ENCODE data around the gene TMEM26.

The TMEM26 gene

GRCh38 chr10:61472090-61472674, 19.0 kb upstream of the TMEM26 start:
- H3K9ac ChIP-seq (ENCODE audit: low read depth, low read length, poor library complexity), result no peak overlapping the region
- no peak overlapping the region for H3K14ac ChIP-seq (ENCODE audit: low read length)

GRCh38 chr10:61471491-61471890, 18.3 kb upstream of the TMEM26 start:
- Histone ChIP-seq H3K14ac (ENCODE audit: low read length) (no peak overlapping the region), H3K27me3 (ENCODE audit: control insufficient read depth in 3 of 3, insufficient read depth in 3 of 3, low read depth in 1 of 3, low read length in 3 of 3) (no peaks in the 10 kb centered on the region), H3K4me1 (ENCODE audit: control insufficient read depth in 2 of 2, insufficient read depth in 1 of 2, low read depth in 1 of 2, low read length in 2 of 2) (no peaks in the 10 kb centered on the region), H3K4me2 (ENCODE audit: insufficient read depth, low read length, poor library complexity, severe bottlenecking) (no peak overlapping the region), H3K23ac (ENCODE audit: low read depth, low read length, poor library complexity) (no peak overlapping the region), H2AK5ac (ENCODE audit: low read depth, low read length) (no peak overlapping the region), H3K9ac (ENCODE audit: low read depth, low read length, poor library complexity) (no peak overlapping the region), H3K79me1 (ENCODE audit: low read depth, low read length) (no peaks in the 10 kb centered on the region), H3K27ac (replicated peaks; ENCODE audit: low read length) (no peak overlapping the region), H2AFZ (ENCODE audit: low read length) (no peak overlapping the region), H2BK5ac (ENCODE audit: low read length) (no peak overlapping the region), H4K8ac (ENCODE audit: low read depth, low read length) (no peak overlapping the region), H3K18ac (ENCODE audit: low read length) (no peak overlapping the region), H2BK12ac (ENCODE audit: low read length) (no peak overlapping the region), H3K9me3 (replicated peaks in 1 of 2; ENCODE audit: control insufficient read depth in 2 of 2, insufficient read depth in 1 of 2, low read depth in 1 of 2, low read length in 2 of 2) (no peaks in the 10 kb centered on the region), H3K4me3 (ENCODE audit: low read length in 2 of 2) (no peak overlapping the region), H4K91ac (ENCODE audit: low read depth, low read length, poor library complexity) (no peak overlapping the region), H3K36me3 (replicated peaks in 1 of 2; ENCODE audit: control insufficient read depth in 2 of 2, insufficient read depth in 2 of 2, low read length in 2 of 2) (no peaks in the 10 kb centered on the region), H3K4ac (ENCODE audit: low read length) (no peak overlapping the region), H2BK15ac (ENCODE audit: low read length) (no peak overlapping the region), H2BK120ac (ENCODE audit: low read depth, low read length) (no peak overlapping the region)
- DNase-seq (ENCODE audit: low spot score), result no peak
- WGBS, 2 donors (ENCODE audit: extremely low coverage in 2 of 2, insufficient read length in 2 of 2, insufficient replicate concordance in 1 of 2), result no CpG with 5 or more reads among the region's 2 CpGs

More at GRCh38 chr10:61472090-61472674, 19.0 kb upstream of the TMEM26 start:
- H3K27ac ChIP-seq (replicated peaks; ENCODE audit: low read length), result no peak overlapping the region
- H2AK5ac ChIP-seq (ENCODE audit: low read depth, low read length), result no peak overlapping the region
- no peaks in the 10 kb centered on the region for H3K4me1 ChIP-seq (ENCODE audit: control insufficient read depth in 2 of 2, insufficient read depth in 1 of 2, low read depth in 1 of 2, low read length in 2 of 2)
- H4K91ac ChIP-seq (ENCODE audit: low read depth, low read length, poor library complexity), result no peak overlapping the region
- H3K23ac ChIP-seq (ENCODE audit: low read depth, low read length, poor library complexity), result no peak overlapping the region
- no peak overlapping the region for H2BK15ac ChIP-seq (ENCODE audit: low read length)
- no peak for DNase-seq (ENCODE audit: low spot score)
- WGBS, 2 donors (ENCODE audit: extremely low coverage in 2 of 2, insufficient read length in 2 of 2, insufficient replicate concordance in 1 of 2), result no CpG with 5 or more reads among the region's 5 CpGs
- no peaks in the 10 kb centered on the region for H3K27me3 ChIP-seq (ENCODE audit: control insufficient read depth in 3 of 3, insufficient read depth in 3 of 3, low read depth in 1 of 3, low read length in 3 of 3)
- no peak overlapping the region for H3K18ac ChIP-seq (ENCODE audit: low read length)
- H3K9me3 ChIP-seq (replicated peaks in 1 of 2; ENCODE audit: control insufficient read depth in 2 of 2, insufficient read depth in 1 of 2, low read depth in 1 of 2, low read length in 2 of 2), result no peaks in the 10 kb centered on the region
- H3K4me2 ChIP-seq (ENCODE audit: insufficient read depth, low read length, poor library complexity, severe bottlenecking), result no peak overlapping the region
- H2BK5ac ChIP-seq (ENCODE audit: low read length), result no peak overlapping the region
- no peak overlapping the region for H2AFZ ChIP-seq (ENCODE audit: low read length)
- no peak overlapping the region for H2BK12ac ChIP-seq (ENCODE audit: low read length)
- H3K4me3 ChIP-seq (ENCODE audit: low read length in 2 of 2), result no peak overlapping the region
- H2BK120ac ChIP-seq (ENCODE audit: low read depth, low read length), result no peak overlapping the region
- no peaks in the 10 kb centered on the region for H3K79me1 ChIP-seq (ENCODE audit: low read depth, low read length)
- no peak overlapping the region for H3K4ac ChIP-seq (ENCODE audit: low read length)
- H3K36me3 ChIP-seq (replicated peaks in 1 of 2; ENCODE audit: control insufficient read depth in 2 of 2, insufficient read depth in 2 of 2, low read length in 2 of 2), result no peaks in the 10 kb centered on the region
- H4K8ac ChIP-seq (ENCODE audit: low read depth, low read length), result no peak overlapping the region

- no peak overlapping the region for H2AFZ ChIP-seq (ENCODE audit: low read length)
- no peaks in the 10 kb centered on the region for H3K36me3 ChIP-seq (replicated peaks in 1 of 2; ENCODE audit: control insufficient read depth in 2 of 2, insufficient read depth in 2 of 2, low read length in 2 of 2)
- no peak overlapping the region for H4K8ac ChIP-seq (ENCODE audit: low read depth, low read length)
- H3K4me1 ChIP-seq (ENCODE audit: control insufficient read depth in 2 of 2, insufficient read depth in 1 of 2, low read depth in 1 of 2, low read length in 2 of 2), result no peaks in the 10 kb centered on the region
- H2BK15ac ChIP-seq (ENCODE audit: low read length), result no peak overlapping the region
- no peaks in the 10 kb centered on the region for H3K79me1 ChIP-seq (ENCODE audit: low read depth, low read length)
- no peaks in the 10 kb centered on the region for H3K9me3 ChIP-seq (replicated peaks in 1 of 2; ENCODE audit: control insufficient read depth in 2 of 2, insufficient read depth in 1 of 2, low read depth in 1 of 2, low read length in 2 of 2)
- H3K4me2 ChIP-seq (ENCODE audit: insufficient read depth, low read length, poor library complexity, severe bottlenecking), result no peak overlapping the region
- no peak overlapping the region for H3K4me3 ChIP-seq (ENCODE audit: low read length in 2 of 2)
- no peak for DNase-seq (ENCODE audit: low spot score)
- H2BK120ac ChIP-seq (ENCODE audit: low read depth, low read length), result no peak overlapping the region
- H4K91ac ChIP-seq (ENCODE audit: low read depth, low read length, poor library complexity), result no peak overlapping the region
- no peak overlapping the region for H3K27ac ChIP-seq (replicated peaks; ENCODE audit: low read length)
- no CpG with 5 or more reads among the region's 2 CpGs for WGBS, 2 donors (ENCODE audit: extremely low coverage in 2 of 2, insufficient read length in 2 of 2, insufficient replicate concordance in 1 of 2)
- H3K27me3 ChIP-seq (ENCODE audit: control insufficient read depth in 3 of 3, insufficient read depth in 3 of 3, low read depth in 1 of 3, low read length in 3 of 3), result no peaks in the 10 kb centered on the region
- no peak overlapping the region for H3K9ac ChIP-seq (ENCODE audit: low read depth, low read length, poor library complexity)
- no peak overlapping the region for H3K4ac ChIP-seq (ENCODE audit: low read length)
- H3K18ac ChIP-seq (ENCODE audit: low read length), result no peak overlapping the region
- H2AK5ac ChIP-seq (ENCODE audit: low read depth, low read length), result no peak overlapping the region
- no peak overlapping the region for H3K23ac ChIP-seq (ENCODE audit: low read depth, low read length, poor library complexity)
- no peak overlapping the region for H3K14ac ChIP-seq (ENCODE audit: low read length)
- no peak overlapping the region for H2BK5ac ChIP-seq (ENCODE audit: low read length)
- H2BK12ac ChIP-seq (ENCODE audit: low read length), result no peak overlapping the region
Observed at GRCh38 chr10:61470740-61471139, 17.6 kb upstream of the TMEM26 start.

DNA sequence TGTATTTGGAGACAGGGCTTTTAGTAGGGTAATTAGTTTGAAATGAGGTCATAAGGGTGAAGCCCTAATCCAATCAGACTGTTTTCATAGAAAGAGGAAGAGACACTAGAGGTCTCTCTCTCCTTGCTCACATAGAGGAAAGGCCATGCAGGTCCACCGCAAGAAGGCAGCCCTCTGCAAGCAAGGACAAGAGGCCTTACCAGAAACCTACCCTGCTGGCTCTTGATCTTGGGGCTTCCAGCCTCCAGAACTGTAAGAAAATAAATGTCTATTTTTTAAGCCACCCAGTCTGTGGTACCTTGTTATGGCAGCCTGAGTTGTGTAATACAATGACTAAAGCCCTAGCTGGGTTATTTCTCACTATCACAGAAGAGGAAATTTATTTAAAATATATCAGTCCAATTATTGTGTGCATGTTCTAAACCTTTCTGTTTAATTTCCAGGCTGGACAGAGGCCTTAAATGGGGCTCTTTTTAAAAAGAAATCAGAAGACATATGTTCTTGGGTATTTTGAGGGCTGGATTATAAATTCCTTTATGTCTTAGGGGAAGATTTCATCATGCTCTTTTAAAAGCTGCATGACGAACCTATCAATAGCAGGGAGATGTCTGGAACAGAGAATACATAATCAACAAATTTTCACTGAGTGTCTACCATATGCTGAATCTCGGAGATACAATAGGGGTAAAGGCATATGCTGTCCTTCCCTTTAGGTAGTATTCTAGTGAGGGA, 12.9 kb upstream of the TMEM26 start:
- Histone ChIP-seq H3K79me1 (ENCODE audit: low read depth, low read length) (no peaks in the 10 kb centered on the region), H3K27me3 (ENCODE audit: control insufficient read depth in 3 of 3, insufficient read depth in 3 of 3, low read depth in 1 of 3, low read length in 3 of 3) (no peaks in the 10 kb centered on the region), H3K14ac (ENCODE audit: low read length) (no peak overlapping the region), H2BK120ac (ENCODE audit: low read depth, low read length) (no peak overlapping the region), H3K9me3 (replicated peaks in 1 of 2; ENCODE audit: control insufficient read depth in 2 of 2, insufficient read depth in 1 of 2, low read depth in 1 of 2, low read length in 2 of 2) (no peaks in the 10 kb centered on the region), H3K36me3 (replicated peaks in 1 of 2; ENCODE audit: control insufficient read depth in 2 of 2, insufficient read depth in 2 of 2, low read length in 2 of 2) (no peaks in the 10 kb centered on the region), H3K4me2 (ENCODE audit: insufficient read depth, low read length, poor library complexity, severe bottlenecking) (no peak overlapping the region), H3K9ac (ENCODE audit: low read depth, low read length, poor library complexity) (no peak overlapping the region), H3K18ac (ENCODE audit: low read length) (no peak overlapping the region), H4K8ac (ENCODE audit: low read depth, low read length) (no peak overlapping the region), H3K4me1 (ENCODE audit: control insufficient read depth in 2 of 2, insufficient read depth in 1 of 2, low read depth in 1 of 2, low read length in 2 of 2) (no peaks in the 10 kb centered on the region), H3K23ac (ENCODE audit: low read depth, low read length, poor library complexity) (no peak overlapping the region), H3K27ac (replicated peaks; ENCODE audit: low read length) (no peak overlapping the region), H2BK5ac (ENCODE audit: low read length) (no peak overlapping the region), H2BK12ac (ENCODE audit: low read length) (no peak overlapping the region), H2BK15ac (ENCODE audit: low read length) (no peak overlapping the region), H3K4ac (ENCODE audit: low read length) (no peak overlapping the region), H2AFZ (ENCODE audit: low read length) (no peak overlapping the region), H2AK5ac (ENCODE audit: low read depth, low read length) (no peak overlapping the region), H3K4me3 (ENCODE audit: low read length in 2 of 2) (no peak overlapping the region), H4K91ac (ENCODE audit: low read depth, low read length, poor library complexity) (no peak overlapping the region)
- no peak for DNase-seq (ENCODE audit: low spot score)
- no CpG with 5 or more reads among the region's 3 CpGs for WGBS, 2 donors (ENCODE audit: extremely low coverage in 2 of 2, insufficient read length in 2 of 2, insufficient replicate concordance in 1 of 2)

Measured in neuronal stem cell (in vitro differentiated cells).